Activated CD8-positive, alpha-beta memory T cell treated with anti-CD3 and anti-CD28 coated beads for 48 hours (primary cell): ENCODE measurements around the gene CCDC50.

Experiments
- DNase-seq, 3 experiments: peaks; one replicate each; pipeline ENCODE4 v3.0.0-alpha.2; 2020; ENCODE audit warnings: low read depth in 2 of 3, low spot score in 2 of 3

The CCDC50 gene

GRCh38 chr3:191376516-191377141 lies 47.4 kb downstream of the CCDC50 start:
- DNase-seq, result no peak

- no peak for DNase-seq
Measured at GRCh38 chr3:191378142-191378812, 49.1 kb downstream of the CCDC50 start.

- DNase-seq, result no peak
Measured at GRCh38 chr3:191379446-191379845, 50.3 kb downstream of the CCDC50 start.

GRCh38 chr3:191380001-191380400 lies 50.8 kb downstream of the CCDC50 start:
- DNase-seq, result no peak

GRCh38 chr3:191381303-191381702 lies 52.1 kb downstream of the CCDC50 start:
- DNase-seq, result no peak

GRCh38 chr3:191382661-191383060 lies 53.5 kb downstream of the CCDC50 start:
- no peak for DNase-seq

- no peak for DNase-seq
Measured at GRCh38 chr3:191383124-191383523, 53.9 kb downstream of the CCDC50 start.

GRCh38 chr3:191385101-191385500 lies 55.9 kb downstream of the CCDC50 start:
- no peak for DNase-seq

GRCh38 chr3:191387441-191388077 lies 58.4 kb downstream of the CCDC50 start:
- DNase-seq, result no peak

GRCh38 chr3:191388823-191389222 lies 59.6 kb downstream of the CCDC50 start:
- DNase-seq, result no peak

- no peak for DNase-seq
Measured at GRCh38 chr3:191390580-191390979, 61.4 kb downstream of the CCDC50 start.

- no peak for DNase-seq
Measured at GRCh38 chr3:191391861-191392808, 62.9 kb downstream of the CCDC50 start.

GRCh38 chr3:191393146-191393545 lies 64.0 kb downstream of the CCDC50 start:
- DNase-seq, result no peak

- DNase-seq, result no peak
Measured at GRCh38 chr3:191397771-191398170, 68.6 kb downstream of the CCDC50 start.

GRCh38 chr3:191398607-191399006 lies 69.4 kb downstream of the CCDC50 start:
- no peak for DNase-seq

GRCh38 chr3:191399918-191400317 lies 70.7 kb downstream of the CCDC50 start:
- DNase-seq, result no peak

- DNase-seq, result no peak
Measured at GRCh38 chr3:191401775-191402357, 72.7 kb downstream of the CCDC50 start.

GRCh38 chr3:191409791-191410359 lies 80.7 kb downstream of the CCDC50 start:
- no peak for DNase-seq

- DNase-seq, result no peak
Measured at GRCh38 chr3:191412759-191413158, 83.6 kb downstream of the CCDC50 start.

GRCh38 chr3:191414286-191414685 lies 85.1 kb downstream of the CCDC50 start:
- no peak for DNase-seq

GRCh38 chr3:191414732-191415131 lies 85.5 kb downstream of the CCDC50 start:
- no peak for DNase-seq
